Peyer's patch (tissue), 4 donors: ENCODE results near the gene ZER1. TPM values are rescaled to one million over a fixed set of nuclear protein-coding genes. Genes with fewer than 3 reads are reported as not detected.

Experiments used
- DNase-seq, 3 donors: peaks; one replicate each; pipeline ENCODE4 v3.0.0-alpha.2; 2017 to 2019
- H3K27ac ChIP-seq, 4 donors: fragments of 200-600 bp; sonication (generic); one replicate each; pipeline ENCODE4 v1.5.1; 2016 to 2019
- H3K27me3 ChIP-seq, 2 donors: fragments of 200-600 bp; sonication (generic); one replicate each; pipeline ENCODE4 v1.5.1; 2019
- H3K36me3 ChIP-seq, 3 donors: fragments of 200-600 bp; sonication (generic); one replicate each; pipeline ENCODE4 v1.5.1; 2016 to 2019
- H3K4me1 ChIP-seq, 4 donors: fragments of 200-600 bp; sonication (generic); one replicate each; pipeline ENCODE4 v1.5.1; 2016 to 2019
- H3K4me3 ChIP-seq, 4 donors: fragments of 200-600 bp; sonication (generic); 1 replicate in 3 of 4; 2 replicates in 1 of 4; pipeline ENCODE4 v1.5.1; 2016 to 2019; ENCODE audit warnings: mild to moderate bottlenecking in 1 of 4
- H3K9me3 ChIP-seq, 4 donors: fragments of 200-600 bp; sonication (generic); one replicate each; pipeline ENCODE4 v1.5.1; 2016 to 2019; ENCODE audit warnings: mild to moderate bottlenecking in 1 of 4
- POLR2A ChIP-seq, 2 donors: fragments of 450-650 bp; IDR thresholded peaks; one replicate each; pipeline ENCODE4 v1.5.1; 2017; ENCODE audit warnings: antibody characterized with exemption in 2 of 2, mild to moderate bottlenecking in 2 of 2, moderate library complexity in 2 of 2
- total RNA-seq, 4 donors: library from RNA; depleted of rRNA; stranded (reverse); fragments of >200 nt; gene quantifications; one replicate each; pipeline ENCODE4 v1.1.0, GENCODE V29; 2016
- TF ChIP-seq, protein P1 (sequence below), 6 experiments: fragments of 450-650 bp in 4 of 6; fragments of 200-600 bp in 2 of 6; sonication (generic) in 1 of 6; IDR thresholded peaks; one replicate each; pipeline ENCODE4 v1.5.1; 2017 to 2019; ENCODE audit warnings: antibody characterized with exemption in 6 of 6, mild to moderate bottlenecking in 3 of 6, moderate library complexity in 1 of 6

The ZER1 gene
- total RNA-seq, 4 donors from 2014 or later = 83.1 to 114 (median 88.1) TPM

DNA sequence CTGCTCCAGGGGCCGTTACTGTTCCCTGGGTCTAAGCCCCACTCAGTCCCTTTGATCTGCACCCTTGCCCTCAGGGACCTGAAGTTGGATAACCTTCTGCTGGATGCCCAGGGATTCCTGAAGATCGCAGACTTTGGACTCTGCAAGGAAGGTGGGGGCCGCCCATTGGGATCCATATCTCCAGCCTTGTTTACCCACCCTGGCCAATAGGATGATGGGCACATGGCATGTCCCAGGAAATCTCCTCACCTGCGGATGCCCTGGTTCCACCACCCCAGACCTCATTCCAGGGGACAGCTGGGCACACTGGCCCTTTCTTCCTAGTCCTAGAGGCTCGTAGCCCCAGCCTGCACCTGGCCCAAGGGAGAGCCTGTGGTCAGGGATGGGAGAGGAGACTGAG lies 53.3 kb downstream of the ZER1 start:
- no peaks in the 10 kb centered on the region for H3K27me3 ChIP-seq
- TF ChIP-seq POLR2A (IDR thresholded peaks at IDR 0.05) = no peak
- TF ChIP-seq, protein P1, sequence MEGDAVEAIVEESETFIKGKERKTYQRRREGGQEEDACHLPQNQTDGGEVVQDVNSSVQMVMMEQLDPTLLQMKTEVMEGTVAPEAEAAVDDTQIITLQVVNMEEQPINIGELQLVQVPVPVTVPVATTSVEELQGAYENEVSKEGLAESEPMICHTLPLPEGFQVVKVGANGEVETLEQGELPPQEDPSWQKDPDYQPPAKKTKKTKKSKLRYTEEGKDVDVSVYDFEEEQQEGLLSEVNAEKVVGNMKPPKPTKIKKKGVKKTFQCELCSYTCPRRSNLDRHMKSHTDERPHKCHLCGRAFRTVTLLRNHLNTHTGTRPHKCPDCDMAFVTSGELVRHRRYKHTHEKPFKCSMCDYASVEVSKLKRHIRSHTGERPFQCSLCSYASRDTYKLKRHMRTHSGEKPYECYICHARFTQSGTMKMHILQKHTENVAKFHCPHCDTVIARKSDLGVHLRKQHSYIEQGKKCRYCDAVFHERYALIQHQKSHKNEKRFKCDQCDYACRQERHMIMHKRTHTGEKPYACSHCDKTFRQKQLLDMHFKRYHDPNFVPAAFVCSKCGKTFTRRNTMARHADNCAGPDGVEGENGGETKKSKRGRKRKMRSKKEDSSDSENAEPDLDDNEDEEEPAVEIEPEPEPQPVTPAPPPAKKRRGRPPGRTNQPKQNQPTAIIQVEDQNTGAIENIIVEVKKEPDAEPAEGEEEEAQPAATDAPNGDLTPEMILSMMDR (IDR thresholded peaks at IDR 0.05) = no peak
- no peak overlapping the region for H3K27ac ChIP-seq
- peak in 1 of 3 donors; percentile 54 for DNase-seq
- peaks cover 0 to 15% (median 4%) of the 10 kb centered on the region in 4 donors for H3K4me1 ChIP-seq
- peaks cover 0 to 5% (median 0%) of the 10 kb centered on the region in 3 donors for H3K36me3 ChIP-seq
- H3K4me3 ChIP-seq = no peak overlapping the region
- no peaks in the 10 kb centered on the region for H3K9me3 ChIP-seq

DNA sequence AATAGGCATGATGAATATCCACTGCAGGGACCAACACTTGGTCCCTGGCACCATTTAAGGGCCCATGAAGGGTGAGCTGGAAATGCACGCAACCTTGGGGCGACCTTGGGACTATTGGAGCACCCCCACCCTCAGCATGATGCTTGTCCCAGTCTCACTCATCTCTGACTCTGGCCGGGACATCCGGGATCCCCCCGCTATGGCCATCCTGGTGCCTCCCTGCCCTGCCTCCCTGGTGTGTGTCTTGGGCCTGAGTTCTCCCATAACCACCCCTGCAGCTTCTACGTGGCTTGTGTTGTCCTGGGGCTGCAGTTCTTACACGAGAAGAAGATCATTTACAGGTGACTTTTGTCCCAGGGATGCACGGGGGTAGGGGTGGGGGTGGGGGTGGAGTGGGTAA lies 53.7 kb downstream of the ZER1 start:
- no peak overlapping the region for H3K27ac ChIP-seq
- H3K4me3 ChIP-seq = no peak overlapping the region
- H3K4me1 ChIP-seq = peaks cover 0 to 11% (median 1%) of the 10 kb centered on the region in 4 donors
- no peaks in the 10 kb centered on the region for H3K27me3 ChIP-seq
- no peak for DNase-seq
- no peaks in the 10 kb centered on the region for H3K9me3 ChIP-seq
- TF ChIP-seq POLR2A (IDR thresholded peaks at IDR 0.05) = no peak
- TF ChIP-seq, protein P1 (IDR thresholded peaks at IDR 0.05) = no peak
- peaks cover 0 to 5% (median 0%) of the 10 kb centered on the region in 3 donors for H3K36me3 ChIP-seq

DNA sequence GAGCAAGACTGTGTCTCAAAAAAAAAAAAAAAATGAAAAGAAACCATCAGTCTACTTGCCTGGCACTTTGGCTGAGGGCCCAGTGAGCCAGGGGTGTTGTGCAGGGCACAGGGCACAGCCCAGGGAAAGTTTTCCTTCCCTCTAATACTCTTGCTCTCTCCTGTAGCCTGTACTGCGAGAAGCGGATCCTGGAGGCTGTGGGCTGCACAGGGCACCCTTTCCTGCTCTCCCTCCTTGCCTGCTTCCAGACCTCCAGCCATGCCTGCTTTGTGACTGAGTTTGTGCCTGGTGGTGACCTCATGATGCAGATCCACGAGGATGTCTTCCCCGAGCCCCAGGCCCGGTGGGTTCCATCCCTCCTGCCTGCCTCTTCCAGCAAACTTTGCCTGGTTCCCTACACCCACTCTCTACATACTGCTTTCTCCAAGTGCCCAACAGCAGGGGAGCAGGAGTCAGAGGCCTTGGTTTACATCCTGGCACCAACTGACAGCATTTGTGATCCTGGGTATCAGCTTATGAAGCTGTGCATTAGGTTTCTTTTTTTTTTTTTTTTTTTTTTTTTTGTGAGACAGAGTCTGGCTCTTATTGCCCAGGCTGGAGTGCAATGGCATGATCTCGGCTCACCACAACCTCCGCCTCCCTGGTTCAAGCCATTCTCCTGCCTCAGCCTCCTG lies 55.0 kb downstream of the ZER1 start:
- peak in 1 of 3 donors; percentile 36 for DNase-seq
- H3K4me3 ChIP-seq = no peak overlapping the region
- no peak overlapping the region for H3K27ac ChIP-seq
- peaks cover 0 to 5% (median 0%) of the 10 kb centered on the region in 3 donors for H3K36me3 ChIP-seq
- TF ChIP-seq, protein P1 (IDR thresholded peaks at IDR 0.05) = no peak
- H3K27me3 ChIP-seq = no peaks in the 10 kb centered on the region
- no peaks in the 10 kb centered on the region for H3K9me3 ChIP-seq
- H3K4me1 ChIP-seq = peaks cover 0 to 5% (median 0%) of the 10 kb centered on the region in 4 donors

DNA sequence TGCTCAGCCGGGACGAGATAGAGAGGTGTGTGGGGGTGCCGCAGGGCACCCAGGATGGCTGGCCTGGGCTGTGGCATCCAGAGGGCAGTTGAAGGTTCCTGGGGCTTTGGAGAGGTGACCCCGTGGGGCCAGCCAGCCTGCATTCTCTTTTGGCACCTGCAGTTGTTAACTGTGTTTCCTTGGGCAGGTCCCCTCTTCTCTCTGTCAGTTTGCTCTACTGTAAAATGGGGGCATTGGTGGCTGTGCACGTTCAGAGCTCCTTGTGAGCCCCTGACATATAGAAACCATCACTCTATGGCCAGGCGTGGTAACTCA lies 56.3 kb downstream of the ZER1 start:
- Histone ChIP-seq H3K4me3 (no peak overlapping the region), H3K36me3 (no peaks in the 10 kb centered on the region), H3K27ac (no peak overlapping the region), H3K9me3 (no peaks in the 10 kb centered on the region), H3K27me3 (no peaks in the 10 kb centered on the region), H3K4me1 (peaks cover 0 to 5% (median 0%) of the 10 kb centered on the region in 4 donors)
- no peak for TF ChIP-seq POLR2A (IDR thresholded peaks at IDR 0.05)
- TF ChIP-seq, protein P1 (IDR thresholded peaks at IDR 0.05) = no peak
- peak in 1 of 3 donors; percentile 20 for DNase-seq

DNA sequence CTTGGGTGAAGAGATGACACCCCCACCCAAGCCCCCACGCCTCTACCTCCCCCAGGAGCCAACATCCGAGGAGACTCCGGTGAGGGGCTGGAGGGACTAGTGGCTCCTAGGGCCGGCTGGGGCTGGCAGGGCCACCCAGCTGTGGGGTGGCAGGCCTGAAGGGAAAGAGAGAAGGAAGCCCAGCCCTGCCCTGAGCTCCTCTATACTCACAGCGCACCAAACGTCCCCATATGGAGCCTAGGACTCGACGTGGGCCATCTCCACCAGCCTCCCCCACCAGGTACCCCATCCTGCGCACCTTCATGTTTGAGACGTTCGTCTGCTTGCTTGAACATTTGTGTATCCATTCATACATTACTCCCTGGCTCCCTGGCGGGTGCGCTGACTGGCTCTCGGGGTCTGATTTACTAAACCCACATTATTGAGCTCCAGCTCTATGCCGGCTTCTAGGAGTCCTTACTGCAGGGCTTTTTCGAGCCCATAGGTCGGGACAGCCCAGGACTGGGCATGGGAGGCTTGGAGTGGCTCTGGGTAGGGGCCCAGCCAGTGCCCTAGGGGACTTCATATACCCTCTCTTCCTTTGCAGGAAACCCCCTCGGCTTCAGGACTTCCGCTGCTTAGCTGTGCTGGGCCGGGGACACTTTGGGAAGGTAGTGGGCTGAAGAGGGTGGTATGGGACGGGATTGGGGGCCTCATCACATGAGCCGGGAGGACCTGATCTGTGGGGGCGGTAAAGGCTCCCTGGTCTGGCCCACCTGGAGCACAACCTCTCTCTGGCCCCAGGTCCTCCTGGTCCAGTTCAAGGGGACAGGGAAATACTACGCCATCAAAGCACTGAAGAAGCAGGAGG lies 56.9 kb downstream of the ZER1 start:
- Histone ChIP-seq H3K36me3 (no peaks in the 10 kb centered on the region), H3K4me1 (peaks cover 0 to 4% (median 0%) of the 10 kb centered on the region in 4 donors), H3K27me3 (no peaks in the 10 kb centered on the region), H3K27ac (no peak overlapping the region), H3K4me3 (no peak overlapping the region), H3K9me3 (no peaks in the 10 kb centered on the region)
- DNase-seq = peak in 1 of 3 donors; percentile 34
- TF ChIP-seq POLR2A (IDR thresholded peaks at IDR 0.05) = no peak

DNA sequence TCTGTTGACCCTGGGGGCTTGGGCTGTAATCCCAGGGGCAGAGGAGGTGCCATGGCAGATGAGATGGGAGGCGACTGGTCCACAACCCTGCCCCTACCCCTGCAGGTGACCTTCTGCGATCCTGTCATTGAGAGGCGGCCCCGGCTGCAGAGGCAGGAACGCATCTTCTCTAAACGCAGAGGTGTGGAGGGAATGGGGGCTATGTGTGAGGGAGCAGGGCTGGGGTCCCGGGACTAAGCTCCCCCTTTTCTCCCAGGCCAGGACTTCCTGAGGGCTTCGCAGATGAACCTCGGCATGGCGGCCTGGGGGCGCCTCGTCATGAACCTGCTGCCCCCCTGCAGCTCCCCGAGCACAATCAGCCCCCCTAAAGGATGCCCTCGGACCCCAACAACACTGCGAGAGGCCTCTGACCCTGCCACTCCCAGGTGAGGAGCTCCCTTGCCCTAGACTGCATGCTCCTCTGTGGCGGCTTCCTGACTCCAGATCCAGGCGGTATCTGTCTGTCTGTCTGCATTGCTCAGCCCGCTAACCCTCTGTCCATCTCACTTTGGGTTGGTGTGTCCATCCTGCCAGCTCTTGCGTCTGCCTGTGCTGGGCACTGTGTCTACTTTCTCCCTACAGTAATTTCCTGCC lies 57.7 kb downstream of the ZER1 start:
- TF ChIP-seq, protein P1 (IDR thresholded peaks at IDR 0.05) = no peak
- no peak for TF ChIP-seq POLR2A (IDR thresholded peaks at IDR 0.05)
- H3K4me3 ChIP-seq = no peak overlapping the region
- no peaks in the 10 kb centered on the region for H3K27me3 ChIP-seq
- no peak overlapping the region for H3K27ac ChIP-seq
- no peaks in the 10 kb centered on the region for H3K4me1 ChIP-seq
- H3K36me3 ChIP-seq = no peaks in the 10 kb centered on the region
- peak in 1 of 3 donors; percentile 26 for DNase-seq
- H3K9me3 ChIP-seq = no peaks in the 10 kb centered on the region
